WTC11 (cell line): ENCODE data around the gene INPP4B. TPM values are rescaled to one million over a fixed set of nuclear protein-coding genes. Genes with fewer than 3 reads are reported as not detected.

ENCODE experiments used
- ATAC-seq: fragments of 200-7000 bp; cut with Tn5 transposase; 2 replicates; pipeline ENCODE4 v1.10.0; 2021; ENCODE audit warnings: mild to moderate bottlenecking, moderate library complexity
- CTCF ChIA-PET: fragments of 300-600 bp; sonication (Branson Sonifier 250); formaldehyde crosslinking; loops from one replicate; lab custom pipeline; 2021; ENCODE audit warnings: antibody characterized with exemption; lab: Charles Lee
- POLR2A ChIA-PET: fragments of 350-600 bp; sonication (Branson Sonifier 250); formaldehyde crosslinking; loops from one replicate; lab custom pipeline; 2021; ENCODE audit warnings: antibody characterized with exemption; lab: Charles Lee
- DNase-seq: peaks from one replicate; pipeline ENCODE4 v3.0.0; 2021; ENCODE audit warnings: low spot score
- H3K27ac Mint-ChIP-seq: 2 replicates; pipeline ENCODE4 v1.8.0; 2021; ENCODE audit warnings: mixed read lengths
- H3K27me3 Mint-ChIP-seq: 2 replicates; pipeline ENCODE4 v1.8.0; 2021; ENCODE audit warnings: low read depth, mild to moderate bottlenecking, moderate library complexity, mixed read lengths
- H3K36me3 Mint-ChIP-seq: 2 replicates; pipeline ENCODE4 v1.8.0; 2021; ENCODE audit warnings: mixed read lengths
- H3K4me1 Mint-ChIP-seq: 2 replicates; pipeline ENCODE4 v1.8.0; 2022; ENCODE audit warnings: mixed read lengths
- H3K4me3 Mint-ChIP-seq: 2 replicates; pipeline ENCODE4 v1.8.0; 2021; ENCODE audit warnings: mild to moderate bottlenecking, moderate library complexity, mixed read lengths
- H3K9me3 Mint-ChIP-seq: 2 replicates; pipeline ENCODE4 v1.8.0; 2021; ENCODE audit warnings: mixed read lengths
- ERG ChIP-seq: fragments of 250-450 bp; sonication (Bioruptor Pico); IDR thresholded peaks from 2 replicates; pipeline ENCODE4 v1.8.0; 2021; ENCODE audit warnings: mild to moderate bottlenecking
- GRHL2 ChIP-seq: fragments of 250-450 bp; sonication (Bioruptor Pico); IDR thresholded peaks from 2 replicates; pipeline ENCODE4 v1.8.0; 2022; ENCODE audit warnings: mild to moderate bottlenecking, moderate library complexity; ENCODE audit not compliant: insufficient replicate concordance, severe bottlenecking
- IRF1 ChIP-seq: sonication (generic); formaldehyde crosslinking; IDR thresholded peaks from 2 replicates; pipeline ENCODE4 v1.8.0; 2023; ENCODE audit warnings: missing genetic modification reagents
- JAZF1 ChIP-seq: fragments of 250-450 bp; sonication (Bioruptor Pico); IDR thresholded peaks from 2 replicates; pipeline ENCODE4 v1.9.0; 2021; ENCODE audit warnings: moderate library complexity, mild to moderate bottlenecking, inconsistent platforms
- NFE2L1 ChIP-seq: sonication (generic); formaldehyde crosslinking; IDR thresholded peaks from 2 replicates; pipeline ENCODE4 v1.8.1; 2023; ENCODE audit warnings: missing genetic modification reagents
- OVOL2 ChIP-seq: fragments of 250-450 bp; sonication (Bioruptor Pico); IDR thresholded peaks from 2 replicates; pipeline ENCODE4 v1.9.0; 2021; ENCODE audit warnings: mild to moderate bottlenecking, borderline replicate concordance
- SOX15 ChIP-seq: fragments of 250-450 bp; sonication (Bioruptor Pico); IDR thresholded peaks from 2 replicates; pipeline ENCODE4 v1.9.0; 2021; ENCODE audit warnings: mild to moderate bottlenecking
- SP1 ChIP-seq: sonication (generic); formaldehyde crosslinking; conservative IDR thresholded peaks from 2 replicates; pipeline ENCODE4 v1.8.1; 2022; ENCODE audit warnings: missing genetic modification reagents
- TEAD1 ChIP-seq: sonication (generic); formaldehyde crosslinking; IDR thresholded peaks from 2 replicates; pipeline ENCODE4 v1.8.0; 2022; ENCODE audit warnings: mild to moderate bottlenecking, missing genetic modification reagents
- TEAD4 ChIP-seq: sonication (generic); formaldehyde crosslinking; IDR thresholded peaks from 2 replicates; pipeline ENCODE4 v1.8.0; 2022; ENCODE audit warnings: mild to moderate bottlenecking, missing genetic modification reagents
- USF1 ChIP-seq: sonication (generic); formaldehyde crosslinking; IDR thresholded peaks from 2 replicates; pipeline ENCODE4 v1.8.0; 2022; ENCODE audit warnings: mild to moderate bottlenecking, missing genetic modification reagents
- ZMAT4 ChIP-seq: fragments of 250-450 bp; sonication (Bioruptor Pico); IDR thresholded peaks from 2 replicates; pipeline ENCODE4 v1.9.0; 2021; ENCODE audit warnings: mild to moderate bottlenecking
- ZNF219 ChIP-seq: sonication (generic); formaldehyde crosslinking; IDR thresholded peaks from 2 replicates; pipeline ENCODE4 v1.8.0; 2023; ENCODE audit warnings: missing genetic modification reagents, mild to moderate bottlenecking, borderline replicate concordance
- ZNF423 ChIP-seq: fragments of 250-450 bp; sonication (Bioruptor Pico); IDR thresholded peaks from 2 replicates; pipeline ENCODE4 v2.1.2; 2022; ENCODE audit warnings: mild to moderate bottlenecking, moderate library complexity
- total RNA-seq: library from RNA; stranded (reverse); gene quantifications from 3 replicates; pipeline ENCODE4 v1.2.3, GENCODE V29; 2021
- TF ChIP-seq, protein P1 (sequence below): fragments of 250-450 bp; sonication (Bioruptor Pico); IDR thresholded peaks from 2 replicates; pipeline ENCODE4 v2.1.2; 2022; ENCODE audit warnings: mild to moderate bottlenecking, moderate library complexity
- TF ChIP-seq, protein P2 (sequence below): fragments of 200-600 bp; IDR thresholded peaks from 2 replicates; pipeline ENCODE4 v1.8.0; 2022; ENCODE audit warnings: antibody characterized with exemption
- TF ChIP-seq, protein P3 (sequence below): sonication (generic); formaldehyde crosslinking; IDR thresholded peaks from 2 replicates; pipeline ENCODE4 v1.8.1; 2023; ENCODE audit warnings: mild to moderate bottlenecking, missing genetic modification reagents, moderate library complexity
- TF ChIP-seq, protein P4 (sequence below): sonication (generic); formaldehyde crosslinking; IDR thresholded peaks from 2 replicates; pipeline ENCODE4 v1.8.1; 2023; ENCODE audit warnings: mild to moderate bottlenecking, missing genetic modification reagents
- TF ChIP-seq, protein P5 (sequence below): sonication (generic); formaldehyde crosslinking; IDR thresholded peaks from 2 replicates; pipeline ENCODE4 v1.8.1; 2022; ENCODE audit warnings: low read depth, missing genetic modification reagents, borderline replicate concordance

Gene INPP4B
- total RNA-seq, 1 experiment from 2014 or later = 0.92 TPM

- POLR2A ChIA-PET = no interaction called here
- Mint-ChIP-seq H3K27ac (no peak overlapping the region), H3K9me3 (peaks cover 14% of the 10 kb centered on the region), H3K36me3 (no peaks in the 10 kb centered on the region), H3K4me1 (peaks cover 5% of the 10 kb centered on the region), H3K4me3 (no peak overlapping the region), H3K27me3 (no peaks in the 10 kb centered on the region)
- DNase-seq = no peak
- ATAC-seq = no peak
- CTCF ChIA-PET = no interaction called here
- TF ChIP-seq, protein P1, sequence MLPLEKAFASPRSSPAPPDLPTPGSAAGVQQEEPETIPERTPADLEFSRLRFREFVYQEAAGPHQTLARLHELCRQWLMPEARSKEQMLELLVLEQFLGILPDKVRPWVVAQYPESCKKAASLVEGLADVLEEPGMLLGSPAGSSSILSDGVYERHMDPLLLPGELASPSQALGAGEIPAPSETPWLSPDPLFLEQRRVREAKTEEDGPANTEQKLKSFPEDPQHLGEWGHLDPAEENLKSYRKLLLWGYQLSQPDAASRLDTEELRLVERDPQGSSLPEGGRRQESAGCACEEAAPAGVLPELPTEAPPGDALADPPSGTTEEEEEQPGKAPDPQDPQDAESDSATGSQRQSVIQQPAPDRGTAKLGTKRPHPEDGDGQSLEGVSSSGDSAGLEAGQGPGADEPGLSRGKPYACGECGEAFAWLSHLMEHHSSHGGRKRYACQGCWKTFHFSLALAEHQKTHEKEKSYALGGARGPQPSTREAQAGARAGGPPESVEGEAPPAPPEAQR (CRISPR knock-in tag) = no peak
- TF ChIP-seq OVOL2 (CRISPR knock-in tag) (no peak), USF1 (CRISPR knock-in tag) (no peak), ERG (no peak), SOX15 (CRISPR knock-in tag) (no peak), ZMAT4 (CRISPR knock-in tag) (no peak), NFE2L1 (CRISPR knock-in tag) (no peak), ZNF423 (CRISPR knock-in tag) (no peak), SP1 (CRISPR knock-in tag) (no peak), TEAD1 (CRISPR knock-in tag) (no peak), TEAD4 (no peak), GRHL2 (CRISPR knock-in tag) (no peak), ZNF219 (no peak), JAZF1 (no peak), IRF1 (no peak)
- TF ChIP-seq, protein P2, sequence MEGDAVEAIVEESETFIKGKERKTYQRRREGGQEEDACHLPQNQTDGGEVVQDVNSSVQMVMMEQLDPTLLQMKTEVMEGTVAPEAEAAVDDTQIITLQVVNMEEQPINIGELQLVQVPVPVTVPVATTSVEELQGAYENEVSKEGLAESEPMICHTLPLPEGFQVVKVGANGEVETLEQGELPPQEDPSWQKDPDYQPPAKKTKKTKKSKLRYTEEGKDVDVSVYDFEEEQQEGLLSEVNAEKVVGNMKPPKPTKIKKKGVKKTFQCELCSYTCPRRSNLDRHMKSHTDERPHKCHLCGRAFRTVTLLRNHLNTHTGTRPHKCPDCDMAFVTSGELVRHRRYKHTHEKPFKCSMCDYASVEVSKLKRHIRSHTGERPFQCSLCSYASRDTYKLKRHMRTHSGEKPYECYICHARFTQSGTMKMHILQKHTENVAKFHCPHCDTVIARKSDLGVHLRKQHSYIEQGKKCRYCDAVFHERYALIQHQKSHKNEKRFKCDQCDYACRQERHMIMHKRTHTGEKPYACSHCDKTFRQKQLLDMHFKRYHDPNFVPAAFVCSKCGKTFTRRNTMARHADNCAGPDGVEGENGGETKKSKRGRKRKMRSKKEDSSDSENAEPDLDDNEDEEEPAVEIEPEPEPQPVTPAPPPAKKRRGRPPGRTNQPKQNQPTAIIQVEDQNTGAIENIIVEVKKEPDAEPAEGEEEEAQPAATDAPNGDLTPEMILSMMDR = no peak
- TF ChIP-seq, protein P3, sequence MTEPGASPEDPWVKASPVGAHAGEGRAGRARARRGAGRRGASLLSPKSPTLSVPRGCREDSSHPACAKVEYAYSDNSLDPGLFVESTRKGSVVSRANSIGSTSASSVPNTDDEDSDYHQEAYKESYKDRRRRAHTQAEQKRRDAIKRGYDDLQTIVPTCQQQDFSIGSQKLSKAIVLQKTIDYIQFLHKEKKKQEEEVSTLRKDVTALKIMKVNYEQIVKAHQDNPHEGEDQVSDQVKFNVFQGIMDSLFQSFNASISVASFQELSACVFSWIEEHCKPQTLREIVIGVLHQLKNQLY (CRISPR knock-in tag) = no peak
- TF ChIP-seq, protein P4, sequence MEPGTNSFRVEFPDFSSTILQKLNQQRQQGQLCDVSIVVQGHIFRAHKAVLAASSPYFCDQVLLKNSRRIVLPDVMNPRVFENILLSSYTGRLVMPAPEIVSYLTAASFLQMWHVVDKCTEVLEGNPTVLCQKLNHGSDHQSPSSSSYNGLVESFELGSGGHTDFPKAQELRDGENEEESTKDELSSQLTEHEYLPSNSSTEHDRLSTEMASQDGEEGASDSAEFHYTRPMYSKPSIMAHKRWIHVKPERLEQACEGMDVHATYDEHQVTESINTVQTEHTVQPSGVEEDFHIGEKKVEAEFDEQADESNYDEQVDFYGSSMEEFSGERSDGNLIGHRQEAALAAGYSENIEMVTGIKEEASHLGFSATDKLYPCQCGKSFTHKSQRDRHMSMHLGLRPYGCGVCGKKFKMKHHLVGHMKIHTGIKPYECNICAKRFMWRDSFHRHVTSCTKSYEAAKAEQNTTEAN (CRISPR knock-in tag) = no peak
These were observed 529.2 kb downstream of the INPP4B start for GRCh38 chr4:142316913-142317312.

DNA sequence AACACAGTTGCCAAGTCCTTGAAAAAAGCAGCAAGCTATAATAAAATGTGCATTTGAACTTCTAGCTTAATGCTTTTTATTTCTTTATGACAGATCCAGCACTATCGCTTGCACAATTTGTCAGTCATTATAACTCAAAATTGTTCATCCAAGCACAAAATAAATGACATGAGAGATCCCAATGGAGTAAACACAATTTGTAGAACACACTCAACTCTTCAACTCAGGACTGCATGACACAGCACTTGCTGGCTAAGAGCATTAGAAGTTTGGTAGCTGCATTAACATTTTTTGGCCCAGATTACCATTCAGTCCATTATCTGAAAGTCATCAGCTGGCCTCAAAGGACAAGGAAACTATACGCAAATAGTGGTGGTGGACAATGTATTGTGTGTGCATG lies 530.1 kb downstream of the INPP4B start:
- TF ChIP-seq, protein P5, sequence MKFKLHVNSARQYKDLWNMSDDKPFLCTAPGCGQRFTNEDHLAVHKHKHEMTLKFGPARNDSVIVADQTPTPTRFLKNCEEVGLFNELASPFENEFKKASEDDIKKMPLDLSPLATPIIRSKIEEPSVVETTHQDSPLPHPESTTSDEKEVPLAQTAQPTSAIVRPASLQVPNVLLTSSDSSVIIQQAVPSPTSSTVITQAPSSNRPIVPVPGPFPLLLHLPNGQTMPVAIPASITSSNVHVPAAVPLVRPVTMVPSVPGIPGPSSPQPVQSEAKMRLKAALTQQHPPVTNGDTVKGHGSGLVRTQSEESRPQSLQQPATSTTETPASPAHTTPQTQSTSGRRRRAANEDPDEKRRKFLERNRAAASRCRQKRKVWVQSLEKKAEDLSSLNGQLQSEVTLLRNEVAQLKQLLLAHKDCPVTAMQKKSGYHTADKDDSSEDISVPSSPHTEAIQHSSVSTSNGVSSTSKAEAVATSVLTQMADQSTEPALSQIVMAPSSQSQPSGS (CRISPR knock-in tag) = no peak
- Mint-ChIP-seq H3K9me3 (peaks cover 5% of the 10 kb centered on the region), H3K27me3 (no peaks in the 10 kb centered on the region), H3K27ac (no peak overlapping the region), H3K4me1 (peaks cover 5% of the 10 kb centered on the region), H3K4me3 (no peak overlapping the region), H3K36me3 (no peaks in the 10 kb centered on the region)
- no peak for ATAC-seq
- ChIA-PET POLR2A (interaction anchor here (0.6 kb wide), 1 partner anchor 19 kb away, joined by 4 read pairs; no protein-coding TSS in a partner anchor), CTCF (no interaction called here)
- DNase-seq = no peak
